NCI-H82 (cell line): ENCODE results near the gene ADRM1.

Experiments used
- DNase-seq: peaks from one replicate; lab custom pipeline; 2025; lab: John Stamatoyannopoulos, UW

Gene ADRM1

GRCh38 chr20:62323980-62324906, 21.4 kb downstream of the ADRM1 start:
- no peak for DNase-seq

GRCh38 chr20:62325172-62325905, 22.5 kb downstream of the ADRM1 start:
- DNase-seq = no peak

GRCh38 chr20:62326559-62326958, 23.8 kb downstream of the ADRM1 start:
- no peak for DNase-seq

GRCh38 chr20:62326959-62327725, 24.3 kb downstream of the ADRM1 start:
- no peak for DNase-seq

- DNase-seq = peak; percentile 23
Observed at GRCh38 chr20:62327726-62328495, 25.1 kb downstream of the ADRM1 start.

GRCh38 chr20:62328684-62329388, 26.0 kb downstream of the ADRM1 start:
- no peak for DNase-seq

- DNase-seq = no peak
Observed at GRCh38 chr20:62329389-62330377, 26.9 kb downstream of the ADRM1 start.

- DNase-seq = no peak
Observed at GRCh38 chr20:62330576-62331317, 27.9 kb downstream of the ADRM1 start.

- DNase-seq = no peak
Observed at GRCh38 chr20:62331347-62331746, 28.6 kb downstream of the ADRM1 start.

GRCh38 chr20:62332421-62332820, 29.6 kb downstream of the ADRM1 start:
- no peak for DNase-seq

GRCh38 chr20:62332989-62333819, 30.4 kb downstream of the ADRM1 start:
- DNase-seq = no peak

- no peak for DNase-seq
Observed at GRCh38 chr20:62333820-62334595, 31.2 kb downstream of the ADRM1 start.

GRCh38 chr20:62334881-62335280, 32.1 kb downstream of the ADRM1 start:
- no peak for DNase-seq

GRCh38 chr20:62335532-62335931, 32.7 kb downstream of the ADRM1 start:
- no peak for DNase-seq

GRCh38 chr20:62336329-62336728, 33.5 kb downstream of the ADRM1 start:
- no peak for DNase-seq

- DNase-seq = no peak
Observed at GRCh38 chr20:62336775-62337557, 34.2 kb downstream of the ADRM1 start.
